HG03378 (cell line): ENCODE data around the gene OPN4.

ENCODE experiments used
- ATAC-seq: cut with Tn5 transposase; IDR thresholded peaks from one replicate; pipeline ENCODE4 v1.9.1; 2021; ENCODE audit warnings: mild to moderate bottlenecking, moderate library complexity; ENCODE audit not compliant: unreplicated experiment

The OPN4 gene

DNA sequence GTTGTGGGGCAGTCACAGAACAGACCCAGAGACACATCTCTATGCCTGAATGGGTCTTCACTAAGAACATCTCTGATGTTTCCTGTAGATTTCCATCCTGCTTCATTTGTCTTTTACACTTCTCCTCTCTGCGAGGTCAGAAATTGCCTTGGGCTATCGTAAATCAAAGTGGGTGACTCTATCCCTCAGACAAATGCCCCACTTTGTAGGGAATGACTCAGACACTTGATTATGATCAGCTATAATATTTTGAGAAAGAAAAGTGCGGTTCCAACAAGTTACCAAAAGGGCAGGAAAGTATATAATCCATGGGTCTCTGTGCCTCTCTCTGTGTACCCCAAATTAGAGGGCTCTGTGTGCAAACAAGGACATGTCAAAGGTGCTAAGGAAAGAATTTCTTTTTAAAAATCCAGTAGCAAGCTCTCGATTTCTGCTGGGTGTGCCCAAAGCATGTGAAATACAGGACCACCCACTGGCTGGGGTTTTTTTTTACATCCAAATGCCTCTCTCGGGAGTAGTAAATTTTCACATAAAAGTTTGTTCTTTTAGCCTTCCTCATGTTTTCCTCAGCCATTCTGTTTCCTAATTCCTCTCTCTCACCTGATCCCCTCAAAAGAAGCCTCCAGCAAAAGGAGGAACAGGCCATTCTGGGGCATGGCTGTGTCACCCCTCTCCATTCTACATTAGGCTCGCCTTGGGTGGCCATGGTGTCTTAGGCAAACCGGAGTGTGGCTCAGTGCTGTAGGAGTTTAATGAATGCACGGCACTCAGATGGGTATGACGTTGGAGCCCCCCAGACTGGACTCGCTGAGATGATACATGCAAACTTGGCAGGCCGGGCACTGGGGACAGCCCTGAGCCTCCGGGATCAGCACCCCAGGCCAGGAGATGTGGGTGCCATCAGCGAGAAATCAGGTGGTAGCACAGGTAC is 6.3 kb upstream of the OPN4 start:
- ATAC-seq: no peak

DNA sequence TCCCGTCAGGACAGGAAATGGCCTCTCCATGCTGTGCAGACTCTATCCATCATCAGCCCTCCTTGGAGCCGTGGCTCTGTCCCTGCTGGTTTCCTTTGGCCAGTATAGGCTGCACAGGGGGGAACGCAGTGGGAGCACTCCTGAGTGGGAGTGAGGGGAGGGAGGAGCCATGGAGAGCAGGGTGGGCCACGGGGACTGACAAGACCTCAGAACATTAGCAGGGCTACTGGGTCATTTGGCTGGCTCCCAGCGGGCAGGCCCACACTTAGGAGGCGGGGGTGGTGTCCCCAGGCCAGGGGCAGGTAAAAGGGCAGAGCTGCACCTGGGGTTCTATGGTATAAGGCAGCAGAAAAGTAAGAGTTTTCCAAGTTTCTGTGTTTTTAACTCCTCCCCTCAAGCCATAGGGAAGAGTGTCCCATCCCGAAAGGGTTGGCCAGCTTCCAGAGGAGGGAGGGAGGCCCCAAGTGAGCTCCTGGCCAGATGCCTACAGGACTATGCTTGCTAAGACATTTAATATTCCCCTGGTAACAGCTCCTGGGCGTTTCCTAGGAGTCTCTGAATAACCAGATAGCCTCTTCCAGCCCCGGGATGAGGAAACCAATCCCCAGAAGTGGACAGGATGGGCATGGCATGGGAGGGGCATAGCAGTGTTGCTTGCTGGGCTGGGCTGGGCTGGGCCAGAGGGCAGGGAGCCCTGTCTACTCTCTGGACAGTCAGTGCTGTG is 5.5 kb upstream of the OPN4 start:
- no peak for ATAC-seq

DNA sequence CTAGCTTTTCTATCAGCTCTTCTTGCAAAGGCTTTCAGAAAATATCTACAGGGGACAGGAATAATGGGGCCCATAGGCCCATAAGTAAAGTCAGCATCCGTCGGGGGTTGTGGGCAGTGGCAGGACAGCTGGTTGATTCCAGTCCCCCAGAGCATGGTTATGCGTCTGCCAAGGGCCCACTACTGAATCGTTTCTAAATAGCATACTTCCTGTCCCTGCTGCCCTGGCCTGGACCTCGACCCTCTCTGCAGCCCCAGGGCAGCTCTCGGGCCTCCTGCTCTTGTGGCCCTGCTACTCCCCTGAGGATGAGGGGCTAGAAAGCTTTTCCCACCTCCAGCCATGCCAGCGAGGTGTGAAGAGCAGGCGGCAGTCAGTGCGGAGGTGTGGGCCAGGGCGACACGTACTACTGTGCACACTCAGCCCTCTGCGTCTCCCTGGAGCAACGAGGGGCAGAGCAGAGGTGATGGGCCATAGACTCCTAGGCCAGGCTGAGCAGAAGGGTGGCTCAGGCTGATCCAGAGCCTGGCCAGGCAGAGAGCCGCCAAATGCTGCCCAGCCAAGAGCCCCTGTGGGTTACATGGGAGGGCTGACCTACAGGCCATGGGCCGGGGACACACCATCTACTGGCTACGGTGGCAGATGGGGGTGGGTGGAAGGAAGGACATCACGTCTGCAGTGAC is 4.7 kb upstream of the OPN4 start:
- ATAC-seq: no peak

DNA sequence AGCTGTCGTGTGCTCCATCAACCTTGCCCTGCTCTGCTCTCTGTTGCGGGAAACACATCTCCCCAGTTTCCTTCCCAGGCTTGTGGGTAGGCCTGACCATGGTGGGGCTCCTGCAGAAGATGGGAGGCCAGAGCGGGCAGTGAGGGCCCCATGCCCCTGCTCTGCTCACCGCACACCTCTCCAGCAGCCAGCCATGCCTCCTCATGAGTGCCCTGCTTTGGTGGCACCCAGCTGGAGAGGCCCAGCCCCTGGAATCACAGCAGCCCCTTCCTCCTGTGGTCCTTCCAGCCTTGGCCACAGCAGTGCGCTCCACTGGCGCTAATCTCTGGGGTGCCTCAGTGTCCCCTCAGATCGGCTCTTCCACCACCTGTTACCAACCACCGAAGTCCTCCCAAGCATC is 4.2 kb upstream of the OPN4 start:
- no peak for ATAC-seq

DNA sequence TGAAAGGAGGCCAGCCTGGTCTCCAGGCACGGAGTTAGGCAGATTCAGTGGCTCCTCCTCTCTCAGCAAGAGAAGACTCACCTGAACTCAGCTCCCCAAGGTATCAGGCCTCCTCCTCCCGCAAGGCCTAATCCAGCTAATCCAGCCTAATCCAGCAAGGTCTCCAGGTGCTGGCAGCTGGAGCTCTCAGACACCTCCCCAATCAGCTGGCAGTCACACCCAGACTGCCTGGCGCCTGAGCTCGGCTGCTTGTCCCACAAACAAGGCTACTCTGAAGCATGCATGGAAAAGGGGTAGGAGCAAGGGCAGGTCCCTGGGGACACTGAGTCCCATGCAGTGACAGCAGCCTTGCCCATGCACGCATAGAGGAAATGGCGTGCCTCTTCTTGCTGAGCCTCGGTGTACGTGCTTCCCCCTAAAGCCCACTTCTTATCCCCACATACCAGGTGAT is 3.3 kb upstream of the OPN4 start:
- no peak for ATAC-seq

DNA sequence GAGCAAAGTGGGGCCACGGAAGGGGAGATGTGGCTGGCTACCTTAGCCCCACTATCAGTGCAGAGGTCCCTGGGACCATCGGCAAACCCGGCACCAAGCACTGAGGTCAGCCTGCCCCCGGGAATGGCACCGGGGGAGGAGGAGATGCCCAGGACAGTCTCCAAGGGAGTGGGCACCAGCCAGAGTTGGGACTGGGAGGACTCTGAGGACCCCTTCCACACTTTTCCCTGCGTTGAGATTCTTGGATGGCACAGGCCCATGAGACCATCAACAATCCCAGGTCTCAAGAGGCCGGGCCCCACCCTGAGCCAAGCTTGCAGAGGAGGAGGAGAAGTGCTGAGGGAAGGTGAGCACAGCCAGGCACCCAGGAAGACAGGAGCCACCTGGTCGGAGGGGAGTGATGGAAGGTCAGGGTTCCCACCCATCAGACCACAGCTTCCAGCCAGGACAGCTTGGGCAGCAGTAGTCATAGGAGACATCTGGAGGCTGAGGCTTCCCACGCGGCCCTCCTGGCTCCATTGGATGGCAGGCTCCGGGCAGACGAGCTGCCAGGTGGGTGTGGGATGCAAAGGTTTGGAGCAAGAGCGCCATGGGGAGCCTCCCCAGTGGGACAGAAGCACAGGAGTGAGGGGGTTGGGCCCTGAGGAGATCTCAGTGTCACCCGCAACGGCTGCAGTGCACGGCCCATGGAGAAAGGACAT is 2.6 kb upstream of the OPN4 start:
- no peak for ATAC-seq

DNA sequence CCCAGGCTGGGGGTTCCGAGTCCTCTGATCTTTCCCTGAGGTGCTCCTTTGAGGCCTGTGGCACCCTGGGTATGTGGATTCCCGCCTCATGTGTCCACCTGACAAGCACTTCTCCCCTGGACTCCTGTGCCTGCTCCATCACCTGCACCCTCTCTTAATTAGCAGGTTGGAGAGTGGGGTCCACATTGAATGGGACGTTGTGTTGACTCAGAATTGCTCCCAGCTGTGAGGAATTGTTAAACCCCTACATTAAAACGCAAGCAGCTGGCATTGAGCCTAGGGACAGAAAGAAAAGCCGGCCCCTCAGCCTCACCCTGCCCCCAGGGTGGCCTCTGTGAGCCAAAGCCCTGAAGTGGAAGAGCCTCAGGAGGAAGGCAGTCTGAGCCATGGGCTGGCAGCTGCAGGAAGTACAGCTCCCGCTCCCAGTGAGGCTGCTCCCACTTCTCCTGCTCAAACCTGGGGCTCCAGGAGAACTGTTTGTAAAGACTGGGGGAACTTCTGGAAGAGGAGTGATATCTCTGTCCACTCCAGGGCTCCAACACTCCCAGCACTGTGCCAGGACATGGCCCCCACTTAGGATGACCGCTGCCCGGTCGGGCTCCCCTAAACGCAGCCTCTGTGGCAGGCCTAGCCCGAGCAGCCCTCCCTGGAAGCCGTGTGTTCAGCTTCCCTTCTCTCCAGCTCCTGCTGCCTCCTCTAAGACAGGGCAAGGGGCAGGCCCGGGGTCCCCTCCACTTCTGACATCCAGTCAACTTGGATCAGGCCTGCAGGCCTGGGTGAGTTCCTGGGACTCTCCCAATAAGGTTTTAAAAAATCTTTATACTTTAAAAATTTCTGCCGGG is 1.8 kb upstream of the OPN4 start:
- ATAC-seq: no peak

DNA sequence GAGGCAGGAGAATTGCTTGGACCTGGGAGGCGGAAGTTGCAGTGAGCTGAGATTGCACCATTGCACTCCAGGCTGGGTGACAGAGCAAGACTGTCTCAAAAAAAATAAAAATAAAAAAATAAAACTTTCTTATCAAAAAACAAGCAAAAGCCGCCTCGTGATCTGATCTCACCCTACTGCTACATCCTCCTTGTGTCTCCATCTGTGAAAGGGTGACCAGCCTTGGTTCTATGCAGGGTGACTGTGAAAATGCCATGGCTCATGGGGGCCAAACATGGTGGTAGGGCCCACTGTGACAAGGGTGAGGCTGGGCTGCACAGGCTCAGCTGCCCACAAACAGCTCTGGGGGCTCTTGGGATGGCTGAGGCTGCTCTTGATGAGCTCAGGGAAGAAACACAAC is 968 bp upstream of the OPN4 start:
- no peak for ATAC-seq

DNA sequence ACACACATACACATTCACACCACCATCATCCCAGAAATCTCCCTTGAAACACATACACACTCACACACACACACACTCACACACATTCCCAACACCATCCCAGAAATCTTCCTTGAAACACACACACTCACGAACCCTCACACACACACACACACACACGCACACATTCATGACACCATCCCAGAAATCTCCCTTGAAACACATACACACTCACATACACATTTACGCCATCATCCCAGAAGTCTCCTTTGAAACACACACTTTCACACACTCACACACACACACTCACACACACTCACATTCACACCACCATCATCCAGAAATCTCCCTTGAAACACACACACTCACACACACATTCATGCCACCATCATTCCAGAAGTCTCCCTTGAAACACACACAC is 360 bp upstream of the OPN4 start:
- no peak for ATAC-seq

DNA sequence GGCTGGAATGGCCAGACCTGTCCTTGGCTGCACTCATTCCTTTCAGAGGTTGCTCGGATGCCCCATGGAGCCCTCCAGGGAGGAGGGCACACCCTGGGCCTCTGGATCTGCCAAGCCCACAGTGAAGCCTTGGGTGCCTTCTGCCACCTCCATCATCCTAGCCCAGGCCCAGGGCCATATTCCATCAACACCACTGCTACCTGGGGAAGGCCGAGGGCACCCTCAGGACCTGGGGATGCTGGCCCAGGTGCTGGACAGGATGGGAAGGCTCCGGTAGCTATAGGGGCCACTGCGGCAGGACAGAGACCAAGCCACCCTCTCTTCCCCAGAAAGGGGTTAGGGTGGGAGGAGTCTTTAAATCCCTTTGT is 810 bp downstream of the OPN4 start:
- ATAC-seq: no peak

DNA sequence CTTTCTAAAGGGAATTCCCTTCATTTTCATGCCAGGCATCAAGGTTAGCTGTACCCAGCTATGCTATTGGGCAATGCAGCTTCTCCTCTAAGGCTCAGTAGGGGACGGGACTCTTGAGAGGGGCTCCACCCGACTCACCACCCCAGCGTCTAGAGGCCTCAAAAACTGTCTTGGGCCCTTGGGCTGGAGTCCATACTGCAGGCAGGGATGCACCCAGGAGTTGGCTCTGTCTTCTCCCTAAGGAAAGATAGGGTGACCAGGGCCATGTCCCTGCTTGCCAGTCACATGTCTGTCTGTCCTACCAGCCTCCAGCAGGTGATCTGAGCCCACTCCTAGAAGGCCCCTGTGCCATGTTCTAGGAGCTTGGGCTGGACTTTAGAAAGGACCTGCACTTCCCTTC is 1.2 kb downstream of the OPN4 start:
- no peak for ATAC-seq

DNA sequence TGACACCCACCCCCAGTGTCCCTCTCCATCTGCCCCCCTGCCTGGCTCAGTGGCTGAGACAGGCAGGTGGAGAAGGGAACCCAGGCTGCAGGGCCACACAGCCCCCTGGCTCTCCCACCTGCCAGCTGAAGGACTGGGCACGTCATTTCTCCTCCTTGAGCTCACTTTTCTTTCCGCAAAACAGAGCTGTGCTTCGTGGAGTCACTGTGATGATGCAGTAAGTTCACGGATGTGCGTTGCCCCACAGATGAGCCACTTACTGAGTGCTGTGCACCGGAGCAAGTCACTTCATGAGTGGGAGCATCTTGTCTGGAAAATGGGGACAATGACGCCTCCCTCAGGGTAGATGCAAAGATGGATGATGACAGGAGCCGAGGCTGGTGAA is 2.7 kb downstream of the OPN4 start:
- no peak for ATAC-seq

DNA sequence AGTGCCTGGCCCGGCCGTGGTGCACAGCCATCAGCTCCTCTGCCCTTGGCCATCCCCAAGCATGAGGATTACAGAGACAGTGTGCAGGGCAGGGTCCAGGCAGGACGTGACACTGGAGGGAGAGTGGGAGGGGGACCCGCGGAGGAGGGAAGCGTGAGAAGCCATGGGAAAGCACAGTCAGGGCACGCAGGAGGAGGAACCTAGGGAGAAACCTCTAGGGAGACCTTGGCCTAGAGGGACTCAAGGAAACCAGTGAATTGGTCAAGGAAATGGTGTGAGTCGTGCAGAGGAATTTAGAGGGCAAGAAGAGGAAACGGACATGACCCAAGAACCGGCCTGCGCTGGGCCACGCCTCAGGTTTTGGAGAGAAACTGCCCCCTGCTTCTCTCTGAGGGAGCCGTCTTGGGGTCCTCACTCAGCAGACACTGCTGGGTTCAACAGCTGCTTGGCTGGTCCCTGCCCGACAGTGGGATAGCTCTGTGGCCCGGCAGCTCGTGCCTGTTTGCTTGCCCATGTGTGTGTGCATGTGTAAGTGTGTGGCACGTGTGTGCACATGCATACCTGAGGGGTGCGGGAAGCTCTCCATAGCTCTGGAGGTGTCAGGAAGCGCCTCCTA is 3.2 kb downstream of the OPN4 start:
- ATAC-seq: no peak

DNA sequence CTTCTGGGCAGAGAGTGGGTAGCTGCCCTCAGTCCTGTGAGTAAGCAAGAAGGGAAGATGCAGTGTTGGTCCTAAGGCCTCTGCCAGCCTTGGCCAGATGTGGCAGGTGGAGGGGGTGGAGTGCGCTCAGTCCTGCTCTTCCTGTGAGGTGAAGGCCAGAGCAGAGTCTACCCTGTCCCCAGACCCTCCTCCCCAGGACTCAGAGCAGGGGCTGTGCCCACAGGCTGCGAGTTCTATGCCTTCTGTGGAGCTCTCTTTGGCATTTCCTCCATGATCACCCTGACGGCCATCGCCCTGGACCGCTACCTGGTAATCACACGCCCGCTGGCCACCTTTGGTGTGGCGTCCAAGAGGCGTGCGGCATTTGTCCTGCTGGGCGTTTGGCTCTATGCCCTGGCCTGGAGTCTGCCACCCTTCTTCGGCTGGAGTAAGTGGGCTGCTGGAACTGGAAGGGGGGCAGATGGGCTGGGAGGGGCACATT is 4.0 kb downstream of the OPN4 start:
- ATAC-seq: no peak

DNA sequence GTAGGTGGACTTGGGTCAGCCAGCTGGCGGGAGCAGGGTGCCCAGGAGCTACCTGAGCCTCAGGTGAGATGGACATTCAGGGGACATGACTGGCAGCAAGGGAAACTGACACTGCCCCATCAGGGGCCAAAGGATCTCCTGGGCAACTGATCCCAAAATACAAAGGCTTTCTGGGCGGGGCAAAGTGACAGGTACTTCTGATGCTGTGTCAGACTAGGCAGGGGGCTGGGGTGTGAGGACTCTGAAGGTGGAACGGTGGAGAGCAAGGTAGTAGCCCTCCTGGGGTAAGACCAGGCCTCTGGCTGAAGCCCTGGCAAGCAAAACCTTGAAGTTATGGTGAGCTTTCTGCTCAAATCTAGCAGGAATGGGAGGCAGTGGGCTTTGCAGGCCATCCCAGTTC is 4.4 kb downstream of the OPN4 start:
- no peak for ATAC-seq

DNA sequence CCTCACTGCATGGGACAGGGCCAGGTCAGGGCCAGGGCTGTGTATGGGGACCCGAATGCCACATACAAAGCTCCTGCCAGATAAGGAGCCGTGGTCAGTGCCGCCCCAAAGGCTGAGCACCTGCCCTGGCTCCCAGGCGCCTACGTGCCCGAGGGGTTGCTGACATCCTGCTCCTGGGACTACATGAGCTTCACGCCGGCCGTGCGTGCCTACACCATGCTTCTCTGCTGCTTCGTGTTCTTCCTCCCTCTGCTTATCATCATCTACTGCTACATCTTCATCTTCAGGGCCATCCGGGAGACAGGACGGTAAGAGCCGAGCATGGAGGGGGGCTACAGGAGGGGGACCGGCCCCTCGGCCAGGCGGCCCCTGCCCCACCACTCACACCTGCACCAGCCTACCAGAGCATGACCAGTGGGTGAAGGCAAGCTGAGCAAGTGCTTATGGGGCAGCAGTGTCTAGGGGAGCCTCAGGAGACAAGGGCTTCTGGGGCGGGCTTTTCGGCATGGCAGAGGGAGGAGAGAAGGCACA is 4.9 kb downstream of the OPN4 start:
- no peak for ATAC-seq

DNA sequence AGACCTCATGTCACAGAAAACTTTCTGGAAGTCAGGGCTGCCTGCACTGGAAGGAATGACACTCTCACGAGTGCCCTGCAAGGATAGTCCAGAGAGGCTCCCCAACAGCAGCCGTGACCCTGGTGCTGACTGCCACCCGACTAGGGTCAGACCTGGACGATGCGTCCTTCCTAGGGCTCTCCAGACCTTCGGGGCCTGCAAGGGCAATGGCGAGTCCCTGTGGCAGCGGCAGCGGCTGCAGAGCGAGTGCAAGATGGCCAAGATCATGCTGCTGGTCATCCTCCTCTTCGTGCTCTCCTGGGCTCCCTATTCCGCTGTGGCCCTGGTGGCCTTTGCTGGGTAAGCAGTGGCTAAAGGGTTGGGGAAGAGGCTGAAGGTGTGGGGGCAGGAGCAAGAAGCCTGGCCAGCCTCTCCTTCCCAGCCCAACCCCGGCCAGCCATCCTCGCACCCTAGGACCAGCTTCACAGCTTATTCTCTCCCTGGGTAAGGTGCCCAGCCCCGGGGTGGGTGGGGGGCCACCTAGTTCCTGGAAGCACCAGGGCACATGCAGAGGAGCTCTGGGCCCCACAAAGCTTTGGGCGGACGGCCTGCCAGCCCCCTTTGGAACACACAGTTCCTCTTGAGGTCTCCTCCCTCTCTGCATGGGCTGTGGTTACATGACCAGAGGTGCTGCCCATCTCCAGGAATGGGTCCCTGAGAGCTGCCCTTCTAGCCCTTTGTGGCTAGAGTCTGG is 5.5 kb downstream of the OPN4 start:
- ATAC-seq: no peak

DNA sequence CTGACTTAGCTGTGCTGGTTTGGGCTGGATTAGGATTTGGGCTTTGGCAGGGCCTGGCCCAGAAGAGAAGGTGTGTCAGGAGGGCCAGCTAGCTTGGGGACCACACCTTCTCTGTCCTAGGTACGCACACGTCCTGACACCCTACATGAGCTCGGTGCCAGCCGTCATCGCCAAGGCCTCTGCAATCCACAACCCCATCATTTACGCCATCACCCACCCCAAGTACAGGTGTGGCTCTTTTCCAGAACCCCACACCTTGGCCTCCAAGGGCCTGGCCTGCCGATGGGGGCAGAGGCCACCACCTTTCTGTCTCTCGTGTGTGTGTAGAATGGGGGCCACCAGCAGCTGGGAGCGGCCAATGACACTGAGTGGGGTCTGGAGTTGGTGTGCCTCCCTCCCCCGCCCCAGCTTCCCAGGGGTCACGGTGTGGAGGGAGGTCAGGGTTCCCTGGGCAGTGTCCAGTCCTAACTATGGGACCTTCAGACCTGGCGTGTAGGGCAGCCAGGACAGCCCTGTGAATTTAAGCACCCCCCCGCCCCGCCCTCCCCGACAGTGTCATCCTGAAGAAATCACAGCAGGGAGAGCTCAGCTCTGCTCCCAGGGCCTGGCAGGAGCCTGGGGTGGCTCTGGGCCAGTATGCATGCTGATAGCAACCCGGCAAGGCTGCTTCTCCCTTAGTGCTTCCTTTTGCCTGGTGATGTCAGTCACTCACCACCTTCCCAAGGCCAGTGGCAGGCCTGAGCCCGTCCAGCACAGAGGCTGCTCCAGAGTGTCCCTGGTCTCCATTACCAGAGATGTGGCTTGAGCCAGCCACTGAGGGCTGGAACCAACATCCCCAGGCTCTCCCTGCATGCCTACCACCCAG is 7.0 kb downstream of the OPN4 start:
- ATAC-seq: no peak
